ENCODE measurements around the gene MAPKAPK5.
"Not testable (repeated sequence)": the region's sequence is repeated elsewhere in the genome, so short reads cannot be mapped to it uniquely, and the experiment has no call there.

Gene MAPKAPK5

DNA sequence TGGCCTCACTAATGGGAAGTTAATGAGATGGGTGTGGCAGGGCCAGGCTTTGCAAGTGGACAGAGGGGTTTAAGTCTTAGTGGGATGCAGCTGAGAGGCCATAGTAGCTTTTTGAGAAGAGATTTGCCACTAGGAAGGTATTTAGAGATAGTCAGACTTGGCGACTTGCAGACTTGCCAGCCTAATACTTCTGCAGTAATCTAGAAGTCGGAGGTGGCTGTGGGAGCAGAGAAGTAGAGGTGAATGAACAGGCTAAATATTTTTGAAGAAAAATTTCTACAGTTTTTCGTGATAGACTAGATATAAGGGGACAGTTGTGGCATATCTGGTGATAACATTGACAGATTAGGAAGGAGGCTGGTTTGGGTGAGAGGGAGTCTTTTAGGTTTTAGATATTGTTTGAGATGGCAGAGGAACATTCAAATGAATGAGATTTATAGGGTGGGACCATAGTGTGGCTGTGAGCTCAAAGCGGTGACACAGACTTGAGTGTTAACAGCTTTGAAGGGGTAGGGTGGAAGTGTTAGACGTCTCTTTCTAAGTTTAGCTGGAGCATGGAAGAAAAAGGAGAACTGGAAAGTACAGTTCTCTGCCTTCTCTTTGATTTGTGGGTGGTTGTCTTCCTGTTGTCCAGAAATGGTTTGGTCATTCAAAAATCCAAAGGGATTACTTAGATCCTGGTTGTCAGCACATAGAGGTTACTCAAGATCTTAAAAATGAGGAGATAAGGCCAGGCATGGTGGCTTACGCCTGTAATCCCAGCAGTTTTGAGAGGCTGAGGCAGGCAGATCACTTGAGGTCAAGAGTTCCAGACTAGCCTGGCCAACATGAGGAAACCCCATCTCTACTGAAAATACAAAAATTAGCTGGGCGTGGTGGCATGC is 44.9 kb downstream of the MAPKAPK5 start:
- no peak for DNase-seq (ENCODE audit: low read depth in 2 of 2)

DNA sequence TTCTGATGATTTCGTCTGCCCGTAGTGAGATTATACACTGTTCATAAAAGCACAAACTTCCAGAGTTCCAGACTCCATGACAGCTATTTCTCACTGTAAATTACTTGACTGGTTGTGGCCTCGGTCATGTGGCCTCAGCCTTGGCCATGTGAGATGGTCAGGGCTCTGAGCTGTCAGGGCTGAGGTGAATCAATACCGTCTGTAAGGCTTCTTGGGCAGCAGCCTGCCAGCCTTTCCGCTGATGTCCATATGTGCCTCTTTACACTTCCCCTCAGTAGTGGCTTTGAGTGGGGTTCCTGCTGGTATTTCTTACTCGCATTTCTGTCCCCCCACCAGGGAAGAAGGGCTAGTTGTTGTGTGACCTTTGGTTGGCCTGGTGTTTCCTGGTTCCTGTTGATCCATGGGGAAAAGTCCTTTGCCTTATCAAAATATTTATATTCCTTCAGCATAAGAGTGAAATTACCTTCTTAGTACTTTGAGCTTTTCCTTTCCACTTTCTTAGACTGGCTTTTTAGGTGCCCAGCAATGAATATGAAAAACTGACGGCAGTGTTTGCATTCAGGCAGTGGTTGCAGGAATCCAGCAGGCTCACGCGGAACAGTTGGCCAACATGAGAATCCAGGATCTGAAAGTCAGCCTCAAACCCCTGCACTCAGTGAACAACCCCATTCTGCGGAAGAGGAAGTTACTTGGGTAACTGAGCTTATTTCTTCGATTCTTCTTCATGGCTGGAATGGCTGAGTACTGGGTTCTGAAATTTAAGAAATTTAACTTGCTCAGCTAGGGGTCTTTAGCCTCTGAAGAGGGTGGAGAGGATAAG is 46.1 kb downstream of the MAPKAPK5 start:
- no peak for DNase-seq (ENCODE audit: low read depth in 2 of 2)

DNA sequence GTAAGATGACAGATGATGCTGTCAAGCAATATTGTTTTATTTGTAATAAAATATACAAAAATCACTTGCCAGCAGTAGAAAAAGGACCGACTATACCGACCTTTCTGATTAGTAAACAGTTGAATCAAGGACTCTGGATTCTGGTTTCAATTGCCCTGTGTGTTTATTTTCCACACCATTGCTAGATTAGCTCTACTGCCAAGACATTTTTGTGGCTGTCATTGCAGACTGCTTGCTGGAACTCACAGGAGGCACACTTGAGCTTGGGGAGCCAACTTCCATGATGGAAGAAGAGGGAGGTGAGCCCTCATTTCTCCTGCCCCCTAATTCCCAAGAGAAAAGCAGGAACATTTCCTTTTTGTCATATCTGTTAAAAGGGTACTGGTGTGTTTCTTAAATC is 51.3 kb downstream of the MAPKAPK5 start:
- no peak for DNase-seq (ENCODE audit: low read depth in 2 of 2)

DNA sequence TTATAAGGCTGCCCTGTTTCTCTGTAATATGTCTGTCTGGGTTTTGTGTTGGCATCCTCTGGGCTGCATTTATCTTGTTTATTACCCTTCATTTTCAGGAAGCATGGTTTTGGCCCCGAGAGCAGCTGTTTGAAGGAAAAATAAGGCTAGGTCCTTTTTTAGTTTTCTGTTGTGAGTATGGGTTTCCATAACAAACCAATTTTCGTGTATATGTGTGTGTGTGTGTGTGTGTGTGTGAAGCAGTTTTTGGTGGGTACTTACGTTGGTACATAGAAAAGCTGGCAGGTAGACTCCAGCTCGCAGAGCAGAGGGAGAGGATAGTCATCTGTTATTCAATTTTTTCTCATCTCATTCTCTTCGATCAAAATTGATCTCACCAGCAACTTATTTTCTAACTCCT is 52.5 kb downstream of the MAPKAPK5 start:
- no peak for DNase-seq (ENCODE audit: low read depth in 2 of 2)

DNA sequence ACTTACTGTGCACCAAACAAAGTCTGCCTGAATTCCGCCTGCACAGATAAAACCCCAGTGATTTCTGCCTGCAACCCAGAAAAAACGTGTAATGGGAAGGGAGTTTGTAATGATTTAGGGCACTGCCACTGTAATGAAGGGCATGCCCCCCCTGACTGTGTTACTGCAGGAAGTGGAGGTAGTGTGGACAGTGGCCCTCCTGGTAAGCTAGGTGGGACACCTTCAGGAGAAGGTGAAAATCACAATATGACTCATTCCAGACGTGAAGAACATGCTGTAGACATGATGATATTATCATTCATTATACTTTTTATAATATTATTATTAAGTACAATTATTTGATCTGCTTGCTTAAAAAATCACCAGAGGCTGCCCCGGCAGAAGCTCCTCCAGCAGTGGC is 59.2 kb downstream of the MAPKAPK5 start:
- no peak for DNase-seq (ENCODE audit: low read depth in 2 of 2)

DNA sequence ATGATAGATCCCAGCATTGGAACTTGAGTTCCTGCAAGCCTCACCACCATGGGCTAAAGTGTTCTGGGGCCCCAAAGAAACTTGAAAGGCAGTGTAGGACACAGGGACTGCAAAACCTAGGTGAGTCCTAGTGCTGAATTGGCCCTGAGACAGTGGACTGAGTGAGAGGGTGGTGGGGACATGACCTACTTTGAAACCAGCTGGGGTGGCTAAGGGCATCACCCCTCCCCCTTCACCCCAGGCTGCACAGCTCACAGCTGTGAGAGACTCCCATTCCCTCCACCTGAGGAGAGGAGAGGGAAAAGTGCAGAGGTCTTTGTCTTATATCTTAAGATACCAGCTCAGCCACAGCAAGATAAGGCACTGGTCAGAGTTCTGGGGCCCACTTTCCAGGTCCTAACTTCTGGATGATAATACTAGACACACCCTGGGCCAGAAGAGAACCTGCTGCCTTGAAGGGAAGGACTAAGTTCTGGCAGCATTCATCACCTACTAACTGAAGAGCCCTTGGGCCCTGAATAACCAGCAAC is 62.5 kb downstream of the MAPKAPK5 start:
- no peak for DNase-seq (ENCODE audit: low read depth in 2 of 2)

DNA sequence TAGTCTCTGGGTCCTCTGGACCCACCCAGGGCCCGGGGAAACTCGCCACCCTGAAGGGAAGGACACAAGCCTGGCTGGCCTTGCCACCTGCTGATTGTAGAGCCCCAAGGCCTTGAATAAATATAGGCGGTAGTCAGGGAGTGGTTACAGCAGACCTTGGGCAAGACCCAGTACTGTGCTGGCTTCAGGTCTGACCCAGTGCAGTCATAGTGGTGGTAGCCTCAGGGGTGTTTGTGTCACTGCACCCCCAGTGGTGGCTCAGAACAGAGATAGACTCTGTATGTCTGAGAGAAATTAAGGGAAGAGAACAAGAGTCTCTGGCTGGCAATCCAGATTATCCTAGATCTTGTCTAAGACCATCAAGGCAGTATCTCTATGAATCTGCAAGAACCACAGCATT is 63.5 kb downstream of the MAPKAPK5 start:
- DNase-seq (ENCODE audit: low read depth in 2 of 2) = no peak

DNA sequence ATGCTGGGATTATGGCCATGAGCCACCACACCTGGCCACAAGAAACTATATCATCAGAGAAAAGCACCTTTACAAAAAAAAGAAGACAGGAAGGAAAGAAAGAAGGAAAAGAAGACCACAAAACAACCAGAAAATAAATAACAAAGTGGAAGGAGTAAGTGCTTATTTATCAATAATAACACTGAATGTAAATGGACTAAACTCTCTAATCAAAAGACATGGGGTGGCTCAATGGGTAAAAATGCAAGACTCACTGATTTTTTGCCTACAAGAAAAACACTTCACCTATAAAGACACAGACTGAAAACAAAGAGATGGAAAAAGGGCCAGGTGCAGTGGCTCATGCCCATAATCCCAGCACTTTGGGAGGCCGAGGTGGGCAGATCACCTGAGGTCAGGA is 65.7 kb downstream of the MAPKAPK5 start:
- no peak for DNase-seq (ENCODE audit: low read depth in 2 of 2)

DNA sequence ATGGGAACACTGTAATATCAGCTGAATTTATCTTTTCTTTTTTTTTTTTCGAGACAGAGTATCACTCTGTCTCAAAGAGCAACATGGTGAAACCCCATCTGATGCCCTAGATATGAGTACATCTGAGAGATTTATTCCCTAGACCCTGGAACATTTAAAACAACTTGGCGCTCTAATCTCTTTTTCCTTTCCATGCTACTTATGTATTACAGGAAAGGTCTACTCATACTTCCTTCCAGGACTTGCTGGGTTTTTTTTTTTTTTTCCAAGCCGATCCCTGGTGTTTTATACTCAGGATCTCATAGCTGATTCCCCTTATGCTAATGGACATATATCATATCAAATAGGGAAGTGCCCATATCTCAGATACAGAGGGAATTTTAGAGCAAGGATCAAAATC is 83.1 kb downstream of the MAPKAPK5 start:
- DNase-seq (ENCODE audit: low read depth in 2 of 2) = no peak

DNA sequence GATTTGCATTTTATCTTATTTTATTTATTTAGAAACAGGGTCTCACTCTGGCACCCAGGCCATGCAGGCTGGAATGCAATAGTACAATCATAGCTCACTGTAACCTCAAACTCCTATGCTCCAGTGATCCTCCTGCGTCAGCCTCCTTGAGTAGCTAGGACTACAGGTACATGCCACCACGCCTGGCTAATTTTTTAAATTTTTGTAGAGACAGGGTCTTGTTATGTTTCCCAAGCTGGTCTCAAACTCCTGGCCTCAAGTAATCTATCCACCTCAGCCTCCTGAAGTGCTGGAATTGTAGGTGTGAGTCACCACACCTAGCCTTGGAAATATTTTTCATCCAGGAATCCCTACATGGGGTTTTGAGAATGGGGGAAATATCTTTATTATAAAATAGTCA is 84.6 kb downstream of the MAPKAPK5 start:
- no peak for DNase-seq (ENCODE audit: low read depth in 2 of 2)

DNA sequence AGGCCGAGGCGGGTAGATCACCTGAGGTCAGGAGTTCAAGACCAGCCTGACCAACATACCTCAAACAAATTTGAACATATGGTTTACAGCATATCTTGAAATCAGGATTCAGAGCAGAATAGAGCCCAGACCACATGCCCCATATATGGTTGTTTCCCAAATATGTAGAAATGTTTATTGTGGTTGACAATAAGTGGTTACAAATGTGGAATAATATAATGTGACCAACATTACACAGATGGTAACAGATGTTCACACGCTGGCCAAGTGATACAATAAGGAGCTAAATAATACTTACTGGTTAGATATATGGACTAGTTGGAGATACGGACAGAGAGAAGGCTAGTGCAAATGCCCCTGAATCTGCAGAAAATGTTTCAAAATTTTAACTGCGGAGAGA is 85.3 kb downstream of the MAPKAPK5 start:
- no peak for DNase-seq (ENCODE audit: low read depth in 2 of 2)

DNA sequence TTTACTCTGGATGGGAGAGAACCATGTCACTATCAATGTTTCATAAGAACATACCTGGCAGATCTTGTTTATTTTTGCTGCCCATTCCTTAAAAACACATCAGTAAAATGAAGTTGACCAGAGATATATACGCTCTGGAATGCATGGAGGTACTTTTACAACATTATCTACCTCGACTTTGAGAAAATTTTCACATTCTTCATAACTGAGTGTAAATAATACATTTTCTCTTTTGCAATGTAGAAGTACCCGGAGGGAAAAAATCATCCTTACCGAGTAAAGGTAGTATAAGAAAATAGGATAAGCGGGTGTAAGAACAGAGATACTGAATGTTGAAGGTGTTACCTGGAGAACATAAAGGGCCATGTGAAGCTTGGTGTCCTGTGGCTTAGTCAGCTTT is 90.2 kb downstream of the MAPKAPK5 start:
- no peak for DNase-seq (ENCODE audit: low read depth in 2 of 2)

DNA sequence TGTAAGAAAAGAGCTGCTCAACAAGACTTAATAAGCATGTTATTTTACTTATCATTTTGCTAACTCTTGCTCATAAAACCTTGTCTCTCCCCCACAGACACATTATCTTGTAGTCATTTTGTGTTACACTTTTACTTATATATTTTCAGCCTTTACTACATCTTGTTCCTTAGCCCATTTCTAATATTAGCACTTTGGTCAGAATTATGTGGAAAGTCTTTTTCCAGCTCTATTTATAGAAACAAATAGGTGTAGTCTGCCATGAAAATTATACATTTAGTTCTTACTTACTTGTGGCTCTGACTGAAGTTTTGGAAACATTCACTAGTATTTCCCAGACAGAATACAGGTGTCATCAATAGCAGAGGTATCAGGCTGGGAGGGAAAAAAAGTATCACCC is 94.8 kb downstream of the MAPKAPK5 start:
- no peak for DNase-seq (ENCODE audit: low read depth in 2 of 2)

DNA sequence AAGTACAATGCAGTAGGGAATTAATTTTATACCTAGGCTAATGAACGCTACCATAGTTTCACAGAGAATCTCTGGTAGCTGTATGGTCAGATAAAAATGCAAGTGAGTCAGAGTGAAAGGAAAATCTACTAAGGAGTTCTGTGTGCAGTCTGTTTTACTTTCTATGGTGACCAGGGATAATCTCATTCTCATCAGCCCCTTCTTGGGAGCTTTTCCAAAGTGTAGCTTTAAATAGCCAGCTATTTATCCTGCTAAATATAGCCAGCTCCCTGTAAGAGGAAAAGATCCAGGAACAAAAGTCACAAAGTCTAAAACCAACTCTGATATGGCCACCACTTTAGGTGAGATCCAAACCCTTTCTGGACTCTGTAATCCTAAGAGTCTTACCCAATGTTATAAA is 95.4 kb downstream of the MAPKAPK5 start:
- no peak for DNase-seq (ENCODE audit: low read depth in 2 of 2)

DNA sequence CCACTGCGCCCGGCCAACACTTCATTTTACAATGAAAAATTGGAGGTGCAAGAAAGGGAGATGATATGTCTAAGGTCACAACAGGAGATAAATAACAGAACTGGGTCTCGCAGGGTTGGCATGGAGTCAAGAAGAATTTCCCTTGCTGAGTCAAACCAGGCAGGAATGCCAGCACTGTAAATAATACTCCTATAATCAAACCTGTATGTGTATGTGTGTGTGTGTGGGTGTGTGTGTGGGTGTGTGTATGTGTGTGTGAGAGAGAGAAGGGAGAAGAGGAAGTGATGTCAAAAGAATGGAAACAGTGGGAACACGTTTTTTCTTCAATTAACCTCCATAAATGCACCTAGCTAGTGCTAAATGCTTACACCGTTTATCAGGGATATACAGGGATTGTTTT is 100.5 kb downstream of the MAPKAPK5 start:
- DNase-seq (ENCODE audit: low read depth in 2 of 2) = no peak

DNA sequence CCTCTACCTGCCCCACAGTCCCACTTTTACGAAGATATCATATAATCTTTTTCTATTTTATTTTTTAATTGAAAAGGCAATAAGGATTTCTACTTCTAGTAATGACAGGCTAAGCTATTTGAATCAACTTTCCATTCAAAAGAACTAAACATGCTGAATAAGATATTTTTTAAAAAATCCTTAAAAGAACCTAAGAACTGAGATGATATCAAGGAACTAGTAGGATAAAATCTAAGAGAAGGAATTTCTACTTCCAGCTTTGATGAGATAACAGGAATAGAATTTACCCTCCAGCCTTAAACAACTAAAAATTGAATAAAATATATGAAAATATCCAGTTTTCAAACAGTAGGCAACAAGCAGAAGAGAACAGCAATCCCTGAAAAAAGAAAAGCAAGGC is 101.9 kb downstream of the MAPKAPK5 start:
- DNase-seq (ENCODE audit: low read depth in 2 of 2) = no peak

DNA sequence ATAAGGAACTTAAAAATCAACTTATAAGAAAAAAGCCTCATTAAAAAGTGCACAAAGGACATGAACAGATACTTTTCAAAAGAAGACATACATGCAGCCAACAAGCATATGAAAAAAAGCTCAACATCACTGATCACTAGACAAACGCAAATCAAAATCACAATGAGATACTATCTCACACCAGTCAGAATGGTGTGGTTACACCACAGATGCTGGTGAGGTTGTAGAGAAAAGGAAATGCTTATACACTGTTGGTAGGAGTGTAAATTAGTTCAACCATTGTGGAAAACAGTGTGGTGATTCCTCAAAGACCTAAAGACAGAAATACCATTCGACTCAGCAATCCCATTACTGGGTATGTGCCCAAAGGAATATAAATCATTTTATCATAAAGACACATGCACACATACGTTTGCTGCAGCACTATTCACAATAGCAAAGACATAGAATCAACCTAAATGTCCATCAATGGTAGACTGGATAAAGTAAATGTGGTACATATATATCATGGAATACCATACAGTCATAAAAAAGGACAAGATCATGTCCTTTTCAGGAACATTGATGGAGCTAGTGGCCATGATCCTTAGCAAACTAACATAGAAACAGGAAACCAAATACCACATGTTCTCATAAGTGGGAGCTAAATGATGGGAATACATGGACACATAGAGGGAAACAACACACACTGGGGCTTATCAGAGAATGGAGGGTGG is 109.1 kb downstream of the MAPKAPK5 start:
- not testable (repeated sequence) for DNase-seq (ENCODE audit: low read depth in 2 of 2)
